Stimulated activated memory B cell treated with anti-CD40 and anti-IgM and Interleukin-4, amounts not matched to agents 10 μg/mL and 1 μg/mL and 100 μg/mL, for 72 hours (primary cell): ENCODE data around the gene CEP95.

Experiments
- ATAC-seq: fragments of 150-1000 bp; cut with Tn5 transposase; 2 replicates; pipeline ENCODE4 v1.10.0; 2021
- H3K27ac Mint-ChIP-seq: one replicate; pipeline ENCODE4 v1.8.0; 2022; ENCODE audit warnings: mild to moderate bottlenecking, mixed read lengths
- H3K27me3 Mint-ChIP-seq: one replicate; pipeline ENCODE4 v1.8.0; 2022; ENCODE audit warnings: mixed read lengths
- H3K36me3 Mint-ChIP-seq: one replicate; pipeline ENCODE4 v1.8.0; 2022; ENCODE audit warnings: mixed read lengths
- H3K4me1 Mint-ChIP-seq: one replicate; pipeline ENCODE4 v1.8.0; 2022; ENCODE audit warnings: mixed read lengths
- H3K4me3 Mint-ChIP-seq: one replicate; pipeline ENCODE4 v1.8.0; 2022; ENCODE audit warnings: mild to moderate bottlenecking, moderate library complexity, mixed read lengths
- H3K9me3 Mint-ChIP-seq: one replicate; pipeline ENCODE4 v1.8.0; 2022; ENCODE audit warnings: mixed read lengths

The CEP95 gene

DNA sequence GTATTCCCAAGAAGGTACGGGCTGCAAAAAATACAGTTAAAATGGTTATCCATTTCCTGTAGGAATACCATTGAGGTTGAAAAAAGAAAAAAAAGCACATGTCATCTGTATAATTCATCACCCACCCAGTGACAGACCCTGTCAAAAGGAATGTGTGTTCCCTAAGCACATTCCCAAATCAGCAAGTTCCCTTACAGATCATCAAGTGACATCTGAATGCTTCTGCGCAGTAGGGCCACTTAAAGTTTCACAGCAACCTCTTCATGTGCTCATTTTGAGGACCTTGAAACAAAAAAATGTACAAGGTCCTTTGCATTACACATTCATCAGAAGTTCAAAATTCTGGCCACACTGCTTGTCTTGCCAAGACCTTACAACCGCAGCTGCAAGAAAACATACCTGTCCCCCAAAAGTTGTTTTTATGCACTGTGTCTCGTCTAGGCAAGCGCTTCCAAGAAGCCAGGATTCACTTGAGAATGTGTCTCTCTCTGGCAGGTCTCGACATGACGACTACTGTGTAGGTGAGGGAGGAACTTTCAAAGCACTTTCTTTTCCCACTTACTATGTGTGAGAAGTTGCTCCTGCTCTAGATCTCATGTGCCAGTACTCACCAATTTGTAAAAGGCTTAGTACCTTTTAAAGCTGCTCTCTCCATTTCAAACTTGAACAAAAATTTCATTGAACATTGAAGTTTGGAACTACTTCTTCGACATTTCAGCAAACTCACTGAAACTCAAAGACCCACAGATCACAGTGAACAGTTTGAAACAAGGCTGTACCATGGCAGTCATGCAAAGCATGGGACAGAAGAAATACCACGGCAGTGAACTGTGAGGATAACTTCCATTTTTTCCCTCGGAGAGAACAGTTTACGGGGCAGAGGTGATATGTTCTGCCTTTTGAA, 5.7 kb upstream of the CEP95 start:
- no peak for ATAC-seq
- Mint-ChIP-seq H3K36me3 (peaks cover 70% of the 10 kb centered on the region), H3K27me3 (no peaks in the 10 kb centered on the region), H3K4me3 (no peak overlapping the region), H3K4me1 (peaks cover 76% of the 10 kb centered on the region), H3K27ac (no peak overlapping the region), H3K9me3 (no peaks in the 10 kb centered on the region)

DNA sequence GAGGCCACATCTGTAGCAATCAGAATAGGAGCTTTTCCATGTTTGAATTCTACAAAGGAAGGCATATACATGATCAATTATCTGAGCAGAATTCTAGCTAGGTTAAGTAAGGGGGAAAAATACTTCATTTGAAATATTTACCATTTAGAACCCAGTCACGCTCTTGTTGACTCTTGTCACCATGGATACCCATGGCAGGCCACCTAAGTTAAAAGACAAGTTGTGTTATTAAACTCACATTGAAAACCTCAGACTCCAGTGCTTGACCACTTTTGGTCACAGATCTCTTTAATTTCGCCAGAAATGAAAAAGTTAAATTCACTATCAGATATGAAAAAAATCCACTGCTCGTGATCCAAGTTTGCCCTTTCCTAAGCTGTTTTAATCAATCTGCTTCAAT, 4.8 kb upstream of the CEP95 start:
- Mint-ChIP-seq H3K4me1 (peaks cover 67% of the 10 kb centered on the region), H3K27ac (no peak overlapping the region), H3K27me3 (no peaks in the 10 kb centered on the region), H3K9me3 (no peaks in the 10 kb centered on the region), H3K4me3 (no peak overlapping the region), H3K36me3 (peaks cover 71% of the 10 kb centered on the region)
- no peak for ATAC-seq

DNA sequence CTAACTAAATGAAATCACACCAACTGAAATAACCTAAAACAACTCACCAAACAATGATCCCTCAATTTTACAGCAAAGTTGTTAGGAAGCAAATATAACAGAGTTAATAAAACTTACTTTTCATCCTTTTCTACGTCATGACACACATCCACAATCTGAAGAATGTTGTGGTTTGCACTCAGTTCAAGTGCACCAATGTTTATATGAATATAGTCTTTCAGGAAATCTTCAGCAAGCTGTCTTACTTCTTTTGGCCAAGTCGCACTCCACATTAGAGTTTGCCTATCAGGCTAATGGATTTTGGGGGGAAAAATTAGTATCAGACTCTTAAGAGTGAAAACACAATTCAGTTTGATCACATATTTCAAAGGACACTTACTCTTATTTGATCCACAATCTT, 4.0 kb upstream of the CEP95 start:
- Mint-ChIP-seq H3K27ac (no peak overlapping the region), H3K36me3 (peaks cover 71% of the 10 kb centered on the region), H3K4me3 (no peak overlapping the region), H3K4me1 (peaks cover 66% of the 10 kb centered on the region), H3K27me3 (no peaks in the 10 kb centered on the region), H3K9me3 (no peaks in the 10 kb centered on the region)
- ATAC-seq, result no peak

DNA sequence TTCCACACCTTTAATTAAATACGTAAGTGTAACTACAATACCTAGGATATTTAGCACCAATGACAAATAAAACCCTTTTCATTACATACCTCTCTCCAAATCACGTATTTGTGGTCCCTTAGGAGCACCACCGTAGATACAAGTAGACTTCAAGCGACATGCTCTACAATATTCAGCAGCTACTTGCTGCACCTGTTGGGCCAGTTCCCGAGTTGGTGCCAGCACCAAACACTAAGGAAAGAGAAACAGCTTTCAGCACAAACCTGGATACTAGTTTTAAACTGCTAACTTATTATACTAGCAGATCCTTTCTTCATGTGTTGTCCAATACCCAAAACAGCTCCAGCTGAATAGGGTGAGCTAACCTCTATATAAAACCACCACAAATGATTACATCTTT, 3.4 kb upstream of the CEP95 start:
- no peak for ATAC-seq
- H3K4me3 Mint-ChIP-seq, result no peak overlapping the region
- H3K27ac Mint-ChIP-seq, result no peak overlapping the region
- peaks cover 61% of the 10 kb centered on the region for H3K4me1 Mint-ChIP-seq
- H3K9me3 Mint-ChIP-seq, result no peaks in the 10 kb centered on the region
- H3K36me3 Mint-ChIP-seq, result peaks cover 71% of the 10 kb centered on the region
- no peaks in the 10 kb centered on the region for H3K27me3 Mint-ChIP-seq

DNA sequence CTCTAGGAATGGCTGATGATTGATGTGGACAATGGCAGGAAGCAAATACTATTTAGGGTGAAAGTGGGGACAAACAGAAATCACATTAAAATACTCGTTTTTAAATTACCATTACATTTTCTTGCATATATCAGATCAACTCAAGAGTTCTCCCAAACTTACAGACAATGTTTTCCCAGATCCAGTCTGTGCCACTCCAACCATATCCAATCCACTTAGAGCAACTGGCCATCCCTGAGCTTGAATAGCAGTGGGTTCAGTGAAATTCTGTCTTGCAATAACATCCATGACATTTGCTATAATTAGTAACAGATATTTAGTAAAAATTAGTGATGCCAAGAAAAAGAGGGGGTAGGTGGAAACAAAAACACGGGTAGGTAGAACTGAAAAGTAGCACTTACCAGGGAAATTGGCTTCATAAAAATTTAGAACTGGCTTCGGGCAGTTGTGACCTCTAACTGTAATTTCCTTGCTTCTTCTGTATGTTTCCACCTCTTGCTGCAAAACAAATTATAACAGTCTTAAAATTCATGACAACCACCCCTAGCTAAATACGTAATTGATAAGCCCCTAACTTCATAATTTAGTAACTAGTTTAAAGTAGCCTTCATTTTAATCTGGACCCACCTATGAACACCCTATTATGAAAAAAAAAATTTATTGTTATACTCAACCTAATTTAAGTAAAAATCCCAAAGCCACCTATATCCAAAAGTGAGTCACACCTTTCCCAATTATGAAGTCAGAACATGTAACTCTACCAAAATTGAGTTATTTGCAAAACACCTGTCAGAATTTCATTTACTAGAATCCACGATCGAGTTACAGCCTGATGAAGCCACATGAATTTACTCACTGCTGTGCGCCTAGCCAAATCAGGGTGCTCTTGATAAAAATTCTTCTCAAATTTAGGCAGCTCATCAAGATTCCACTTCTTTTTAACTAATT, 2.7 kb upstream of the CEP95 start:
- Mint-ChIP-seq H3K4me3 (peak overlapping the region; percentile 100), H3K27me3 (no peaks in the 10 kb centered on the region), H3K9me3 (no peaks in the 10 kb centered on the region), H3K27ac (peak overlapping the region; percentile 100), H3K4me1 (peaks cover 56% of the 10 kb centered on the region), H3K36me3 (peaks cover 71% of the 10 kb centered on the region)
- ATAC-seq, result no peak

DNA sequence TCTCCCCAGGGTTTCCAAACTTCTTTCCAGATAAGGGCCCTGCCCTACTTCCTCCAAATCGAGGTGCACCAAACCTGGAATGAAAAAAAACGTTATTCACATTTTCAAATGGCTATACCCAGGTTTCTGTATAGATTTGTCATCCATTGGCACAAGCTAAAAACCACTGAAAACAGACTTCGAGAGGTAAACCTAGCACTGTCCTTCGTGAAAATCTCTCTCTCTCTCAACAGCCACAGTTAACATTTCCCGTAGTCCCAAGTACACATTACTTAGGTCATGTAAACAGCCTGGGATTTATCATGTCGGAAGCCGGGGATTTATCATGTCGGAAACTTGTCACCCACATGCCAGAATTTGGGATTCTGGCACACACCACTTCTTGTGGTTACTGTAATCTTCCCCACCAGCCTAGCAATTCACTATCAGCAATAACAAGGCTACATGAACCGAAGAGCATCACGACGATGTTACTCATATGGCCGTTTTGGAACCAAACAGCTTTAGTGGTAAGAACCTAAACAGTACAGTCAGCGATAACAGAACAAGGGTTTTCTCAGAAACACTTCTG, 1.9 kb upstream of the CEP95 start:
- Mint-ChIP-seq H3K9me3 (no peaks in the 10 kb centered on the region), H3K27me3 (no peaks in the 10 kb centered on the region), H3K4me1 (peaks cover 55% of the 10 kb centered on the region), H3K4me3 (peak overlapping the region; percentile 100), H3K27ac (peak overlapping the region; percentile 100), H3K36me3 (peaks cover 64% of the 10 kb centered on the region)
- no peak for ATAC-seq

DNA sequence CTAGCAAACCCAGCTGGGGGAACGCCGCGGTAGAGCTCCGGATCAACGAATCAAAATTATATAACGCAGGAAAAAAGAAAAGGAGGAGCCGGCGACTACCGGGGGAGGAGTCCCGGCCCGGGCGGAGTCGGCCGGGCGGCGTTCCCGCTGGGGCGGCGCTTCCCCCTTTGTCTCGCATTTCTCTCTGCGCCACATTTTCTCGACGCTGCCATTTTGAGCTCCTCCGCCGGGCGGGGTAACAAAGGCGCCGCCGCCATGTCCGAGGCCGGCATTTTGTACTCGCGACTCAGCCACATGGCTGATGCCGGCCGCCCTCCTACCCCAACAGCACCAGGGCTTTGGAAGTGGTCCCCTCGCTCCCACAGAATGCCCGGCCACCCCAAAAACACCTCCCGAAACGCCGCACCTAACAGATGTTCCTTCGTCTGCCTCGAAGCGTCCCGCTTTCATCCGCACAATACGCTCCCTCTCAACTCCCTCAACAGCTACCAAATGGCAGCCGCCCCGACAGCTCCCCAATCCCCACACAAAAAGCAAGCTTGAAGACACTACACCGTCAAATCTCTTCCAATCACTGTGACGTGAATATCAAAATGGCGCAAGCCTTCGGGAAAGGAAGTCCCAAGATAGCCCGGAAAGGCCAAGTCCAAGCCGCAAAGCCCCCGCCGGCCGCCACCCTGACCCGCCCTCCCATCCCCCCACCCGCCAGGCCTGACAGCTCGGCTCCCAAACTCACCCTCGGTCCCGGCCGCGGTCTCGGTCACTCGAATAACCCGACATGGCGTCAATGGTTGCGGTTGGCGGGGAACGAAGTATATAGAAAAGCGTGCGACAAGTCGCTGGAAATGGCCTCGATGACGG, 1.2 kb upstream of the CEP95 start:
- Mint-ChIP-seq H3K4me3 (peak overlapping the region; percentile 100), H3K4me1 (peaks cover 49% of the 10 kb centered on the region), H3K9me3 (no peaks in the 10 kb centered on the region), H3K36me3 (peaks cover 62% of the 10 kb centered on the region), H3K27ac (peak overlapping the region; percentile 100), H3K27me3 (no peaks in the 10 kb centered on the region)
- ATAC-seq, result peak; percentile 64

DNA sequence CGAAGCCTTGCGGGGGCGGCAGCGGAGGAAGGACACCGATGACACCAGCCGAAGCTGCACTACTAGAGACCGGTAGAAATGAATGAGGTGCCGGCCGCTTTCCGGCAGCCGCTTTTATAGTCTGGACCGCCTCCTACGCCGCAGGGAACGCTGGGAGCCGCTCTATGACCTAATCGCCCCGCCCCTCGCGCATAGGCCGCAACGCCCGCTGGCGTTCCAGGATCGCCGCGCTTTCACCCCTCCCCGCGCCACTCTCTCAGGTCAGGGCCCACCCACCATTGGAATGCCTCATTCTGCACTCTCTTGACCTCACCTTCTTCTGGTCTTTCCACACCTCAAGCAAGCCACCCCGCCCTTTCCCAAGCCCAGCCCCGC, 589 bp upstream of the CEP95 start, which contains the start of gene DDX5:
DDX5 (minus strand) TSS at position 89 of the 375 bp plus-strand sequence. CDS start 170 bp downstream, outside the sequence.
- ATAC-seq, result peak; percentile 86
- Mint-ChIP-seq H3K36me3 (peaks cover 61% of the 10 kb centered on the region), H3K9me3 (no peaks in the 10 kb centered on the region), H3K27me3 (no peaks in the 10 kb centered on the region), H3K4me3 (peak within 1 kb of the TSS; percentile 100), H3K27ac (peak within 1 kb of the TSS; percentile 100), H3K4me1 (peaks cover 43% of the 10 kb centered on the region)

DNA sequence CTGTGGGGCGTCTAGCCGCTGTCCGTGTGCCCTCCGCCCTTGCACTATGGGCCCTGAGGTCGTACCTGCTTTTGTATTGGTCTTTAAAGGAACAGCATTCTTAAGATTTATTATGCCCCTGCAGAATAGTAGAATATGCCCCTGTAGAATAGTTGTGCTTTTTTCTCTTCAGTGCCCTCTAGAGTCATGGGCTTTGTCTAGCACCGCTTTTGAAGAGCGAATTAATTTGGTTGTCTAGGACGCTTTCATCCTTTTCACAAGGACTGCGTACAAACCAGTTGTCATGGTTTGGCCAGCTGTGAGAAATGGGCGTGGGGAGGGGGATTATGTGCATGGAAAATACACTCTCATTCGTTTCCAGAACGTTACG, 621 bp downstream of the CEP95 start:
- ATAC-seq, result peak; percentile 42
- peaks cover 31% of the 10 kb centered on the region for H3K4me1 Mint-ChIP-seq
- peak overlapping the region; percentile 100 for H3K27ac Mint-ChIP-seq
- H3K27me3 Mint-ChIP-seq, result no peaks in the 10 kb centered on the region
- peaks cover 57% of the 10 kb centered on the region for H3K36me3 Mint-ChIP-seq
- H3K9me3 Mint-ChIP-seq, result no peaks in the 10 kb centered on the region
- peak overlapping the region; percentile 100 for H3K4me3 Mint-ChIP-seq

DNA sequence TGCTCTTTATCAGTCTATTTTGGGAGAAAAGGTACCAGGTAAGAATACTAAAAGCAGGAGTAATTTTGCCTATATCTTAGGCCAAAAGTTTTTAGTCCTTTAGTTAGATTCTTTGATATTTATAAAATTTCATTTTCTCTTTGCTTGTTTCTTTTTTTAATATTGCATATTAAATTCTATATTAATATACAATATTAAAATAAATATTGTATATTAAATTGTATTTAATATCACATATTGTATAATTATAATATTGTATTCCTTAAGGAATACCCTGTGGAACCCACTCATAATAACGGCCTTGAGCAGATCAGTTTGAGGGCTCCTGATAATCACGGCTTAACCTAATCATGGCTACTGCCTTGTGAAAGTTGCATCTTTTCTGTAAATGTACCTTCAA, 1.9 kb downstream of the CEP95 start:
- Mint-ChIP-seq H3K4me3 (peak overlapping the region; percentile 44), H3K9me3 (no peaks in the 10 kb centered on the region), H3K36me3 (peaks cover 51% of the 10 kb centered on the region), H3K27ac (no peak overlapping the region), H3K27me3 (no peaks in the 10 kb centered on the region), H3K4me1 (peaks cover 26% of the 10 kb centered on the region)
- no peak for ATAC-seq

DNA sequence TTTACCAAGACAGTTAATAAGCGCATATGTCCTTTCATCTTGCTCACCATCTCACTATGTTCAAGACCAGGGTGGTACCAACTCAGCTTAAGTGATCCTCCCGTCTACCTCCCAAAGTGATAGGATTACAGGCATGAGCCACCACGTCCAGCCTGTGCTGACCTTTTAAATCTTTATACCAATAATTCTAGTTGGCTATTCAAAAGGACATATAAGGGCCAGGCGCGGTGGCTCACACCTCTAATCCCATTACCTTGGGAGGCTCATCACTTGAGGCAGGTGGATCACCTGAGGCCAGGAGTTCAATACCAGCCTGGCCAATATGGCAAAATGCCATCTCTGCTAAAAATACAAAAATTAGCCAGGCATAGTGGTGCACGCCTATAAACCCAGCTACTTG, 2.4 kb downstream of the CEP95 start:
- no peak for ATAC-seq
- H3K4me3 Mint-ChIP-seq, result no peak overlapping the region
- peaks cover 22% of the 10 kb centered on the region for H3K4me1 Mint-ChIP-seq
- no peaks in the 10 kb centered on the region for H3K9me3 Mint-ChIP-seq
- H3K27ac Mint-ChIP-seq, result no peak overlapping the region
- H3K36me3 Mint-ChIP-seq, result peaks cover 46% of the 10 kb centered on the region
- H3K27me3 Mint-ChIP-seq, result no peaks in the 10 kb centered on the region

DNA sequence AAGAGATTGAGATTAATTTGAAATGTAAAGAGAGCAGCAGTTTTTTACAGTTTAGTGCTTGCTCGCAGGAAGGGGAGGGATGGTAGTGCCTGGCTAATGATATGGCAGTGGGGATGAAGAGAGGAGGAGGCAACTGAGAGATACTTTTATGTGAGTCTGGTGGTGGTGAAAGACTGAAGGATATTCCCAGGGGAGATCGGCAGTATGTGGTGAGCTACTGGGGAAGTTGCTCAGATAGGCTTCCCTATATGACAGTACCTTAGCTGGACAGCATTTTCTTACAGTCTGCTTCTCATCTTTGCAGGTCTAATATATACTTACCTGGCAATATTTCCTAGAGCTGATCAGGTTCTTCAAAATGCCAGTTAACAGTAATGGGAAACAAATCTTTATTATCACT, 8.6 kb downstream of the CEP95 start:
- peak overlapping the region; percentile 13 for H3K27ac Mint-ChIP-seq

DNA sequence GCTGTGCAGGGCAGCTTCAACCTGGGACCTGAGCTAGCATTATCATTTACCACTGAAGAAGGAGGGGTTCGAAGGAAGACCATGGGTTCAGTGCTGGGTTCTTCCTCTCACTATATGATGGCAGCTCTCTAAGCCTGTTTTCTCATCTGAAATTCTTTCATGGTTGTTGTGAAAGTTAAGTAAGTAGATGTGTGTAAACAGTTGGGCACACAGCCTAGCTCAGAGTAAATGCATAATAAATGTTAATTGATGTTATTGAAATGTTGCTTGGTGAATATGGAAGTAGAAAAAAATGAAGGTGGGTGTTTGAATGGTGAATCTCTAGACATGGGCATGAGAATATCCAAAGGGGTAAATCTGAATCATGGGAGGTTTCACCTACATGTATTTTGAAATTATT, 9.1 kb downstream of the CEP95 start:
- Mint-ChIP-seq H3K36me3 (peaks cover 50% of the 10 kb centered on the region), H3K4me3 (no peak overlapping the region), H3K27me3 (no peaks in the 10 kb centered on the region), H3K4me1 (peaks cover 21% of the 10 kb centered on the region), H3K27ac (peak overlapping the region; percentile 13), H3K9me3 (no peaks in the 10 kb centered on the region)
- no peak for ATAC-seq

More for the DNA sequence above, 8.6 kb downstream of the CEP95 start:
- no peaks in the 10 kb centered on the region for H3K27me3 Mint-ChIP-seq
- H3K4me1 Mint-ChIP-seq, result peaks cover 21% of the 10 kb centered on the region
- peak; percentile 86 for ATAC-seq
- peaks cover 54% of the 10 kb centered on the region for H3K36me3 Mint-ChIP-seq
- no peak overlapping the region for H3K4me3 Mint-ChIP-seq
- H3K9me3 Mint-ChIP-seq, result no peaks in the 10 kb centered on the region

DNA sequence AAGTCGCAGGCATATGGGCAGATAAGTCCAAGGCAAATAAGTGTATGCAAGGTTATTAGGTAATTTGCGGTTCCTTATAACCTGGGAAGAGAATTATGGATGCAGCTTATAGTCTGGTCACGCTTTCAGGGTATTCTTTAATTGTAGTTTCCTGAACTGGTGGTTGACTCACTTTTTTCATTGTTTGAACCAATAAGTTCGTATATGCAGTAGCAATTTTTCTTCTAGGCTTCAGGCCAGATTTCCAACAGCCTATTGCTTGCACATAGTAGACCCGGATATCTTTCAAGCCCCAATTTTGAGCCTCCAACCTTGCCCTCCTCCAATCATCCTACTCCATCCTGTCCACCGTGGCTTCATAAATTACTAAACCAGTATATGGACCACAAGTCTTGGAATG, 12.8 kb downstream of the CEP95 start:
- Mint-ChIP-seq H3K4me3 (no peak overlapping the region), H3K27me3 (no peaks in the 10 kb centered on the region), H3K9me3 (no peaks in the 10 kb centered on the region), H3K36me3 (peaks cover 44% of the 10 kb centered on the region), H3K4me1 (peaks cover 15% of the 10 kb centered on the region), H3K27ac (no peak overlapping the region)
- no peak for ATAC-seq
